ENCODE measurements around the gene BCL11B. TPM values are rescaled to one million over a fixed set of nuclear protein-coding genes. Genes with fewer than 3 reads are reported as not detected.
"Not testable (repeated sequence)": the region's sequence is repeated elsewhere in the genome, so short reads cannot be mapped to it uniquely, and the experiment has no call there.

The BCL11B gene
- total and polyA plus RNA-seq, 4 donors = 0.20 to 2.3 (median 0.66) TPM

GRCh38 chr14:99231161-99231849 lies 40.7 kb downstream of the BCL11B start:
- ATAC-seq (ENCODE audit: insufficient read depth, low FRiP score) (no peak), DNase-seq (peak in 1 of 3 donors; percentile 41)
- TF ChIP-seq, protein P1, sequence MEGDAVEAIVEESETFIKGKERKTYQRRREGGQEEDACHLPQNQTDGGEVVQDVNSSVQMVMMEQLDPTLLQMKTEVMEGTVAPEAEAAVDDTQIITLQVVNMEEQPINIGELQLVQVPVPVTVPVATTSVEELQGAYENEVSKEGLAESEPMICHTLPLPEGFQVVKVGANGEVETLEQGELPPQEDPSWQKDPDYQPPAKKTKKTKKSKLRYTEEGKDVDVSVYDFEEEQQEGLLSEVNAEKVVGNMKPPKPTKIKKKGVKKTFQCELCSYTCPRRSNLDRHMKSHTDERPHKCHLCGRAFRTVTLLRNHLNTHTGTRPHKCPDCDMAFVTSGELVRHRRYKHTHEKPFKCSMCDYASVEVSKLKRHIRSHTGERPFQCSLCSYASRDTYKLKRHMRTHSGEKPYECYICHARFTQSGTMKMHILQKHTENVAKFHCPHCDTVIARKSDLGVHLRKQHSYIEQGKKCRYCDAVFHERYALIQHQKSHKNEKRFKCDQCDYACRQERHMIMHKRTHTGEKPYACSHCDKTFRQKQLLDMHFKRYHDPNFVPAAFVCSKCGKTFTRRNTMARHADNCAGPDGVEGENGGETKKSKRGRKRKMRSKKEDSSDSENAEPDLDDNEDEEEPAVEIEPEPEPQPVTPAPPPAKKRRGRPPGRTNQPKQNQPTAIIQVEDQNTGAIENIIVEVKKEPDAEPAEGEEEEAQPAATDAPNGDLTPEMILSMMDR (IDR thresholded peaks at IDR 0.05; ENCODE audit: control extremely low read depth, extremely low read depth) = no peak
- Histone ChIP-seq H3K27ac (ENCODE audit: low read depth in 1 of 2, low read length in 1 of 2) (no peak overlapping the region), H3K4me1 (ENCODE audit: control insufficient read depth in 5 of 5, insufficient read depth in 5 of 5, low read length in 5 of 5) (peaks cover 0 to 64% (median 11%) of the 10 kb centered on the region in 5 donors), H3K27me3 (ENCODE audit: control insufficient read depth in 3 of 3, insufficient read depth in 3 of 3, low read length in 2 of 3) (peaks cover 0 to 3% (median 0%) of the 10 kb centered on the region in 3 donors), H3K36me3 (ENCODE audit: control insufficient read depth in 4 of 4, insufficient read depth in 4 of 4, low read length in 4 of 4) (no peaks in the 10 kb centered on the region), H3K9me3 (ENCODE audit: control insufficient read depth in 4 of 4, insufficient read depth in 3 of 4, low read length in 3 of 4) (peaks cover 0 to 18% (median 0%) of the 10 kb centered on the region in 4 donors), H3K9ac (ENCODE audit: insufficient read depth in 1 of 2, low read length in 2 of 2) (no peak overlapping the region), H3K4me3 (no peak overlapping the region)
- whole genome bisulfite sequencing, 2 donors = 9 to 20% methylated on average over 30 to 38 of the region's 38 CpGs

DNA sequence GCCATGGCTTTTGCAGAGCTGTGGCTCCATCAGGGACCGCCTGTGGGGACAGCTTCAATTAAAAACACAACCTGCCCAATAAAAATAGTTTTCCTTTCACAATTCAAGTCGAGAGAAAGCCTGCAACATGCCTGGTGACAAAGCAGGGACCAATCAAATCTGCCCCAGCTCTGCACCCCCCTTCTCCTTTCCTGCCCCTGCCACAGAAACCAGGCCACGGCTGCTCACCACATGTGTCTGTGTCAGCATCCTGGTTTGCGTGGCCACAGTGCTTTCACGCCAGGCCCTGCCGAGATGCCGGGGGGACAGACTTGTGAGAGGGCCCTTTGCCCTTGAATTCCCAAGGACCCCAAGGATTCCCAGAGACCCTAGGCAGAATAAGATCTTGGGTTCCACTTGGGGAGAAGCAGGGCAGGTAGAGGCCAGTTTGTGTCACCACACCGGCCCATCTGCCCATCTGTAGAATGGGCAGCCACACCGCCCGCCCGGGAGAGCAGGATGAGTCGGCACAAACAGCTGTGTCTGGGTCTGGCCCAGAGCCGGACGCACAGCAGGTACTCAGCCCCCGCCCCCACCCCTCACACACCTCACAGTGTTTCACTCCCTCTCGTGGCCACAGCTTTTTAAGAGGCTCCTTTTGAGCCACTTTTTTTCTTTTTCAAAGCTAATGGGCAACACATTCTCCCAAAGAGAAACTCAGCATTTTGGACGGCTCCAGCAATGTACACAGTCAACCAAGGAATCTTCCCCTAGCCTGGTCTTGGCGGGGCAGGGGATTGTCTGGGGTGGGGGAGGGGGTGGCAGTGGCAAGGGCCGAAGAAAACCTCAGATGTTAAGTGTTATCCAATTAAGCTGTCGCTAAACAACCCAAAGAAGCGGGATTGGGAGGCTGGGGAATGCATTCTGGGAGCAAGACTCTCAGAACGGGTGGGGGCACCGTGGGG lies 41.5 kb downstream of the BCL11B start:
- ATAC-seq (ENCODE audit: insufficient read depth, low FRiP score) (no peak), DNase-seq (peak in 2 of 3 donors; percentile 34 to 58)
- Histone ChIP-seq H3K36me3 (ENCODE audit: control insufficient read depth in 4 of 4, insufficient read depth in 4 of 4, low read length in 4 of 4) (no peaks in the 10 kb centered on the region), H3K4me3 (no peak overlapping the region), H3K27ac (ENCODE audit: low read depth in 1 of 2, low read length in 1 of 2) (no peak overlapping the region), H3K9ac (ENCODE audit: insufficient read depth in 1 of 2, low read length in 2 of 2) (no peak overlapping the region), H3K9me3 (ENCODE audit: control insufficient read depth in 4 of 4, insufficient read depth in 3 of 4, low read length in 3 of 4) (peaks cover 0 to 17% (median 0%) of the 10 kb centered on the region in 4 donors), H3K4me1 (ENCODE audit: control insufficient read depth in 5 of 5, insufficient read depth in 5 of 5, low read length in 5 of 5) (peaks cover 0 to 65% (median 18%) of the 10 kb centered on the region in 5 donors), H3K27me3 (ENCODE audit: control insufficient read depth in 3 of 3, insufficient read depth in 3 of 3, low read length in 2 of 3) (peaks cover 0 to 3% (median 0%) of the 10 kb centered on the region in 3 donors)
- WGBS, 2 donors = 44 to 53% methylated on average over 23 of the region's 23 CpGs
- TF ChIP-seq, protein P1 (IDR thresholded peaks at IDR 0.05; ENCODE audit: control extremely low read depth, extremely low read depth) = no peak

DNA sequence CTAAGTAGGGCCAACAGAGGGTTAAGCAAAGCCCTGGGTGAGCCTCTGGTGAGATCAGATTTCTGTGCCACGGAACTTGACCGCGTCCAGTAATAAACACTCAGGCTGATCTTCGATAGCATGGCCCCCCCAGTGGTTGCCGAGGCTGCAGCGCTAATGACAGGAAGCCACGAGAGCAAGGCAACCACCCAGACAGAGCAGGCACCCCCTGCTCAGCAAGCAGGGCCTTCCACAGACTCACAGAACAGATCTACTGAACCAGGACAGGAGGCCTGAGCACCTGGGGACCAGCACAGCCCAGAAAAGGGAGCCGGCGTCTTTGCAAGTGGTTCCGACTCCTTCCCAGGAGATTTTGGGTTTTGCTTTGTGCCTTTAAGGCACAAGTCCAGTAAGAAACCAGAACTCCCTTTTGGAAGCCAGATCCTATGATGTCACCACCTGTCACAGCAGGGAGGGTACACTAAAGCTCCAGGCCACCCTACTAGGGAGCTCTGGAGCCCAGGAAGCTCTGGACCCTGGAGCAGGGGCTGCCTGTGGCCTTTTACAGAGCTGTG lies 42.3 kb downstream of the BCL11B start:
- peaks cover 0 to 65% (median 23%) of the 10 kb centered on the region in 5 donors for H3K4me1 ChIP-seq (ENCODE audit: control insufficient read depth in 5 of 5, insufficient read depth in 5 of 5, low read length in 5 of 5)
- ATAC-seq (ENCODE audit: insufficient read depth, low FRiP score) (no peak), DNase-seq (peak; percentile 72 to 77 (median 74))
- no peaks in the 10 kb centered on the region for H3K36me3 ChIP-seq (ENCODE audit: control insufficient read depth in 4 of 4, insufficient read depth in 4 of 4, low read length in 4 of 4)
- H3K9me3 ChIP-seq (ENCODE audit: control insufficient read depth in 4 of 4, insufficient read depth in 3 of 4, low read length in 3 of 4) = peaks cover 0 to 12% (median 0%) of the 10 kb centered on the region in 4 donors
- H3K9ac ChIP-seq (ENCODE audit: insufficient read depth in 1 of 2, low read length in 2 of 2) = no peak overlapping the region
- H3K4me3 ChIP-seq = no peak overlapping the region
- 36 to 39% methylated on average over 10 of the region's 10 CpGs for WGBS, 2 donors
- TF ChIP-seq, protein P1 (IDR thresholded peaks at IDR 0.05; ENCODE audit: control extremely low read depth, extremely low read depth) = no peak
- H3K27me3 ChIP-seq (ENCODE audit: control insufficient read depth in 3 of 3, insufficient read depth in 3 of 3, low read length in 2 of 3) = peaks cover 0 to 3% (median 0%) of the 10 kb centered on the region in 3 donors
- H3K27ac ChIP-seq (ENCODE audit: low read depth in 1 of 2, low read length in 1 of 2) = no peak overlapping the region

DNA sequence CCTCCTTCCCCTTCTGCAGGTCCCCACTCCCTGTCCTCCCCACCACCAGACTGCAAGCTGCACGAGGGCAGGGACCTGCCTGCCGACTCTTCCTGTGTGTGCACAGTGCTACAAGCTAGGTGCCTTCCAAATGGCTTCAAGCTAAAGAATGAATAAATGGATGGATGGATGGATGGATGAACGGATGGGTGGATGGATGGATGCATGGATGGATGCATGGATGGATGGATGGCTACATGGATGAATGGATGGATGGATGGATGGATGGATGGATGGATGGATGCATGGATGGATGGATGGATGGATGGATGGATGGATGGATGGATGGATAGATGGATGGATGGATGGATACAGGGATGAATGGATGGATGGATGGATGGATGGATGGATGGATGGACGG lies 43.2 kb downstream of the BCL11B start:
- H3K27me3 ChIP-seq (ENCODE audit: control insufficient read depth in 3 of 3, insufficient read depth in 3 of 3, low read length in 2 of 3); H3K4me3 ChIP-seq; H3K9me3 ChIP-seq (ENCODE audit: control insufficient read depth in 4 of 4, insufficient read depth in 3 of 4, low read length in 3 of 4); H3K9ac ChIP-seq (ENCODE audit: insufficient read depth in 1 of 2, low read length in 2 of 2); H3K36me3 ChIP-seq (ENCODE audit: control insufficient read depth in 4 of 4, insufficient read depth in 4 of 4, low read length in 4 of 4); H3K27ac ChIP-seq (ENCODE audit: low read depth in 1 of 2, low read length in 1 of 2); ATAC-seq (ENCODE audit: insufficient read depth, low FRiP score); DNase-seq: not testable (repeated sequence)
- peaks cover 0 to 66% (median 20%) of the 10 kb centered on the region in 5 donors for H3K4me1 ChIP-seq (ENCODE audit: control insufficient read depth in 5 of 5, insufficient read depth in 5 of 5, low read length in 5 of 5)
- WGBS, 2 donors = 85 to 89% methylated on average over 4 of the region's 4 CpGs

Data from lung (tissue), 12 donors.